Measurements from ENCODE around the gene PAK1IP1.

Gene PAK1IP1

GRCh38 chr6:10694302-10695085 lies at the start of gene PAK1IP1, which contains the start of gene C6orf52:
PAK1IP1 (plus strand) TSS chr6:10694972; CDS start chr6:10694986, 14 bp downstream.
C6orf52 (minus strand) TSS chr6:10694616; CDS start chr6:10687550, 7,066 bp downstream.
- Histone ChIP-seq H4K20me1 (ENCODE audit: insufficient read depth, low read length) (no peaks in the 10 kb centered on the region), H3K27ac (ENCODE audit: low read length) (peak within 1 kb of the TSS; percentile 92), H3K27me3 (replicated peaks; ENCODE audit: insufficient read depth, low read length) (no peaks in the 10 kb centered on the region), H2AFZ (ENCODE audit: low read length) (peak within 1 kb of the TSS; percentile 57), H3K79me2 (ENCODE audit: low read length) (peaks cover 60% of the 10 kb centered on the region), H3K36me3 (replicated peaks; ENCODE audit: insufficient read depth, low read length) (no peaks in the 10 kb centered on the region), H3K4me2 (ENCODE audit: low read depth, low read length) (peak within 1 kb of the TSS; percentile 89), H3F3A (ENCODE audit: insufficient read depth, low read length) (peaks cover 6% of the 10 kb centered on the region; the same call in 1 of the 2 replicates), H3K4me1 (ENCODE audit: low read length) (peaks cover 8% of the 10 kb centered on the region), H3K9ac (ENCODE audit: low read length) (peak within 1 kb of the TSS; percentile 94), H3K9me3 (replicated peaks; ENCODE audit: insufficient read depth, low read length) (no peaks in the 10 kb centered on the region), H3K4me3 (ENCODE audit: low read length) (peak within 1 kb of the TSS; percentile 84), H3K9me2 (replicated peaks; ENCODE audit: insufficient read depth, low read length) (no peaks in the 10 kb centered on the region)
- no peak for TF ChIP-seq CTCF (IDR thresholded peaks at IDR 0.05; ENCODE audit: low read length)
- no peak for TF ChIP-seq EZH2phosphoT487 (IDR thresholded peaks at IDR 0.05; ENCODE audit: low read length)
- TF ChIP-seq EZH2 (optimal IDR thresholded peaks at IDR 0.05; ENCODE audit: low read depth, low read length), result no peak
- peak; percentile 96 for DNase-seq

- Histone ChIP-seq H3K79me2 (ENCODE audit: low read length) (no peaks in the 10 kb centered on the region), H3F3A (ENCODE audit: insufficient read depth, low read length) (no peaks in the 10 kb centered on the region), H3K4me2 (ENCODE audit: low read depth, low read length) (no peak overlapping the region), H3K4me3 (ENCODE audit: low read length) (no peak overlapping the region), H3K27ac (ENCODE audit: low read length) (no peak overlapping the region), H4K20me1 (ENCODE audit: insufficient read depth, low read length) (no peaks in the 10 kb centered on the region), H3K9me2 (replicated peaks; ENCODE audit: insufficient read depth, low read length) (no peaks in the 10 kb centered on the region), H3K9me3 (replicated peaks; ENCODE audit: insufficient read depth, low read length) (no peaks in the 10 kb centered on the region), H3K36me3 (replicated peaks; ENCODE audit: insufficient read depth, low read length) (no peaks in the 10 kb centered on the region), H3K27me3 (replicated peaks; ENCODE audit: insufficient read depth, low read length) (no peaks in the 10 kb centered on the region), H3K9ac (ENCODE audit: low read length) (no peak overlapping the region), H2AFZ (ENCODE audit: low read length) (no peak overlapping the region), H3K4me1 (ENCODE audit: low read length) (no peaks in the 10 kb centered on the region)
- TF ChIP-seq CTCF (IDR thresholded peaks at IDR 0.05; ENCODE audit: low read length) (no peak), EZH2phosphoT487 (IDR thresholded peaks at IDR 0.05; ENCODE audit: low read length) (no peak), EZH2 (optimal IDR thresholded peaks at IDR 0.05; ENCODE audit: low read depth, low read length) (no peak)
- no peak for DNase-seq
Measured at GRCh38 chr6:10655508-10656055, 39.2 kb upstream of the PAK1IP1 start.

GRCh38 chr6:10658910-10659698 lies 35.7 kb upstream of the PAK1IP1 start:
- Histone ChIP-seq H3K9me2 (replicated peaks; ENCODE audit: insufficient read depth, low read length) (no peaks in the 10 kb centered on the region), H3K9me3 (replicated peaks; ENCODE audit: insufficient read depth, low read length) (no peaks in the 10 kb centered on the region), H3K9ac (ENCODE audit: low read length) (no peak overlapping the region), H4K20me1 (ENCODE audit: insufficient read depth, low read length) (no peaks in the 10 kb centered on the region), H2AFZ (ENCODE audit: low read length) (no peak overlapping the region), H3K27me3 (replicated peaks; ENCODE audit: insufficient read depth, low read length) (no peaks in the 10 kb centered on the region), H3K36me3 (replicated peaks; ENCODE audit: insufficient read depth, low read length) (no peaks in the 10 kb centered on the region), H3F3A (ENCODE audit: insufficient read depth, low read length) (no peaks in the 10 kb centered on the region), H3K4me2 (ENCODE audit: low read depth, low read length) (no peak overlapping the region), H3K4me3 (ENCODE audit: low read length) (no peak overlapping the region), H3K79me2 (ENCODE audit: low read length) (no peaks in the 10 kb centered on the region), H3K4me1 (ENCODE audit: low read length) (no peaks in the 10 kb centered on the region), H3K27ac (ENCODE audit: low read length) (no peak overlapping the region)
- DNase-seq, result no peak
- no peak for TF ChIP-seq EZH2phosphoT487 (IDR thresholded peaks at IDR 0.05; ENCODE audit: low read length)
- no peak for TF ChIP-seq EZH2 (optimal IDR thresholded peaks at IDR 0.05; ENCODE audit: low read depth, low read length)
- no peak for TF ChIP-seq CTCF (IDR thresholded peaks at IDR 0.05; ENCODE audit: low read length)

Data from MM.1S (cell line).